Epithelial cell of esophagus (primary cell): ENCODE data around the gene AGPAT2.
"Not testable (repeated sequence)": the region's sequence is repeated elsewhere in the genome, so short reads cannot be mapped to it uniquely, and the experiment has no call there.

Source experiments
- DNase-seq: peaks from one replicate; pipeline ENCODE4 v3.0.0; 2010; ENCODE audit warnings: low read depth
- H3K4me3 ChIP-seq: 2 replicates; pipeline ENCODE4 v1.5.1; 2011; ENCODE audit warnings: mild to moderate bottlenecking, low read length, control low read depth
- TF ChIP-seq, protein P1 (sequence below): IDR thresholded peaks from 2 replicates; pipeline ENCODE4 v1.5.1; 2011; ENCODE audit warnings: low read depth, mild to moderate bottlenecking, low read length, control low read depth, inconsistent platforms; ENCODE audit not compliant: insufficient read depth; ENCODE audit errors: missing control alignments

The AGPAT2 gene

DNA sequence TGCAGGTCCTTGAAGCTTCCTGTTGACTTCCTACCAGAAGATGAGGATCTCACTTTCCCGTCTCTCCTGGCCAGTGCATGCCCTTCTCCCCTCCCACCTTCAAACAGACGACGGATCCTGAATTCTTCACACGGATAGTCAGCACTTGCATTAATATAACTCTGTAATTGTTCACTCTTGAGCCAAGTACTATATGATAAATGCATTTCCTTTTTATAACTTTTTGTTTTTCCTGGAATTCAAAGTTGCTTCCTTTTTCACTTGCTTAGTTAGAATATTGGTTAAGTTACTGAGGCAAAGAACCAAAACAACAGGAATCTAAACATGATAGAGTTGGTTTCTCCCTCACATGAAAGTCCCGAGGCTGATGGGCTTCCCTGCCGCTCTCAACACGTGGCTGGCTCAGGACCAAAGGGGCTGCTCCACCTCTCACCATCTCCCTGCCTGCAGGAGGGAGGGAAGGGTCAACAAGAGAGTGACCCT is 44.8 kb downstream of the AGPAT2 start:
- no peak for DNase-seq

DNA sequence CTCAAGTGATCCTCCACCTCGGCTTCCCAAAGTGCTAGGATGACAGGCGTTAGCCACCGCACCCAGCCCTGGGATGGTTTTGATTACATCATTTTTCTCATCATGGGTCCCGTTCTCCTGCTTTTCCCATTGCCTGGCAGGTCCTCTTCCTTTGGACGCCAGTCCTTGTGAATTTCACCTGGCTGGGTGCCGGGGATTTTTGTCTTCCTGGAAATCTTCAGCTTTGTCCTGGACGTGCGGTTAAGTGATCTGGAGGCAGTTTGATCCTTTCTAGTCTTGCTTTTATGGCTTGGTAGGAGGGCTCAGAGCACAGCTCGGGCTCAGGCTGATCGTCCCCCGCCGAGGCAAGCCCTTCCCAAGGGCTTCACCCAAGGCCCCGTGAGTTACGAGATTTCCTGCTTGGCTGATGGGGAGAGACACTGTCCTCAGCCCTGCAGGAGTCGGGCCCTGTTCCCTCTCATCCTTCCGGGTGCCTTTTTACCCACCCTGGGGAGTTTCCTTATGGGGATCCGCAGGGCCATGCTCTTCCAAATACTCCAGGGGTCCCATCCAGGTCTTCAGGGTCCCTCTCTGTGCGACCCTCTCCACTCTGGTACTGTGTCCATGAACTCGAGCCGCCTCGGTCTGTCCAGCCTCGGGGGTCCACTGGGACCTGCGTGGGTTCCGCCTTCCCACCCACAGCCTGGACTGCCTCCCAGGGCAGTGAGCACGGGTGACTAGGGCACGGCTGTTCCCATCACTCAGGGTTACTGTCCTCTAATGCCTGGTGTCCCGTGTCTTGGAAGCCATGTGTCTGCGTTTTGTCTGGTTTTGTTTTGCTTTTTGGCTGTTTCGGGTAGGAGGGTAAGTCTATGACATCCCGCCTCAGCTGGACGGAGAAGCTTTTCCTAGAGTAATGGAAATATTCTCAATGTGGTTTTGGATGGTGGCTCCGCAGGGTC is 46.8 kb downstream of the AGPAT2 start:
- no peak for DNase-seq
- no peak overlapping the region for H3K4me3 ChIP-seq
- TF ChIP-seq, protein P1, sequence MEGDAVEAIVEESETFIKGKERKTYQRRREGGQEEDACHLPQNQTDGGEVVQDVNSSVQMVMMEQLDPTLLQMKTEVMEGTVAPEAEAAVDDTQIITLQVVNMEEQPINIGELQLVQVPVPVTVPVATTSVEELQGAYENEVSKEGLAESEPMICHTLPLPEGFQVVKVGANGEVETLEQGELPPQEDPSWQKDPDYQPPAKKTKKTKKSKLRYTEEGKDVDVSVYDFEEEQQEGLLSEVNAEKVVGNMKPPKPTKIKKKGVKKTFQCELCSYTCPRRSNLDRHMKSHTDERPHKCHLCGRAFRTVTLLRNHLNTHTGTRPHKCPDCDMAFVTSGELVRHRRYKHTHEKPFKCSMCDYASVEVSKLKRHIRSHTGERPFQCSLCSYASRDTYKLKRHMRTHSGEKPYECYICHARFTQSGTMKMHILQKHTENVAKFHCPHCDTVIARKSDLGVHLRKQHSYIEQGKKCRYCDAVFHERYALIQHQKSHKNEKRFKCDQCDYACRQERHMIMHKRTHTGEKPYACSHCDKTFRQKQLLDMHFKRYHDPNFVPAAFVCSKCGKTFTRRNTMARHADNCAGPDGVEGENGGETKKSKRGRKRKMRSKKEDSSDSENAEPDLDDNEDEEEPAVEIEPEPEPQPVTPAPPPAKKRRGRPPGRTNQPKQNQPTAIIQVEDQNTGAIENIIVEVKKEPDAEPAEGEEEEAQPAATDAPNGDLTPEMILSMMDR, result no peak

More for the DNA sequence above, 44.8 kb downstream of the AGPAT2 start:
- no peak overlapping the region for H3K4me3 ChIP-seq
- TF ChIP-seq, protein P1, result no peak

DNA sequence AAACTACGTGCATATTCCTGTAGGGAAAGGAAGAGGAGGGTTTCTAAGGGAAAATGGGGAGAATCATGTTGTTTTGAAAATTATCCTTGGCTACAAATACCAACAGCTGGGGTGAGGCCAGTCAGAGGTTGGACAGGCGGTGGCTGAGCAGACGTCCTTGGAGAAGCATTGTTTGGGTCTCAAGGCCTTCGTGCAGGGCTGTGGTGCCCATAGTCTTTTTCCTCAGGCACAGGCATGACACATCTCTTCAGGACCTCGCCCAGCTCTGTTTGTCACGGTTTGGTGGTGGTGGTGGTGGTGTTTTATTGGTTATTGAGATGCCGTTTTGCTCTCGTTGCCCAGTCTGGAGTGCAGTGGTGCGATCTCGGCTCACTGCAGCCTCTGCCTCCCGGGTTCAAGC is 52.4 kb downstream of the AGPAT2 start:
- TF ChIP-seq, protein P1, result no peak
- no peak overlapping the region for H3K4me3 ChIP-seq
- DNase-seq, result peak; percentile 69

DNA sequence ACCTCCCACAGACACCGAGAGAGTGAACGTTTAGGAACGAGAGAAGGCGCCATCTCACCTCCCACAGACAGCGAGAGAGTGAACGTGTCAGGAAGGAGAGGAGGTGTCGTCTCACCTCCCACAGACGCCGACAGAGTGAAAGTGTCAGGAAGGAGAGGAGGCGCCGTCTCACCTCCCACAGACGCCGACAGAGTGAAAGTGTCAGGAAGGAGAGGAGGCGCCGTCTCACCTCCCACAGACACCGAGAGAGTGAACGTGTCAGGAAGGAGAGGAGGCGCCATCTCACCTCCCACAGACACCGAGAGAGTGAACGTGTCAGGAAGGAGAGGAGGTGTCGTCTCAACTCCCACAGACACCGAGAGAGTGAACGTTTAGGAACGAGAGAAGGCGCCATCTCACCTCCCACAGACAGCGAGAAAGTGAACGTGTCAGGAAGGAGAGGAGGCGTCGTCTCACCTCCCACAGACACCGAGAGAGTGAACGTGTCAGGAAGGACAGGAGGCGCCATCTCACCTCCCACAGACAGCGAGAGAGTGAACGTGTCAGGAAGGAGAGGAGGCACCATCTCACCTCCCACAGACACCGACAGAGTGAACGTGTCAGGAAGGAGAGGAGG is 54.7 kb downstream of the AGPAT2 start:
- H3K4me3 ChIP-seq, result not testable (repeated sequence)

DNA sequence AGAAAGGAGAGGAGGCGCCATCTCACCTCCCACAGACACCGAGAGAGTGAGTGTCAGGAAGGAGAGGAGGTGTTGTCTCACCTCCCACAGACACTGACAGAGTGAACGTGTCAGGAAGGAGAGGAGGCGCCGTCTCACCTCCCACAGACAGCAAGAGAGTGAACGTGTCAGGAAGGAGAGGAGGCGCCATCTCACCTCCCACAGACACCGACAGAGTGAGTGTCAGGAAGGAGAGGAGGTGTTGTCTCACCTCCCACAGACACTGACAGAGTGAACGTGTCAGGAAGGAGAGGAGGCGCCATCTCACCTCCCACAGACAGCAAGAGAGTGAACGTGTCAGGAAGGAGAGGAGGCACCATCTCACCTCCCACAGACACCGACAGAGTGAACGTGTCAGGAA is 55.2 kb downstream of the AGPAT2 start:
- H3K4me3 ChIP-seq, DNase-seq: not testable (repeated sequence)

More for the DNA sequence above, 54.7 kb downstream of the AGPAT2 start:
- DNase-seq, result not testable (repeated sequence)

DNA sequence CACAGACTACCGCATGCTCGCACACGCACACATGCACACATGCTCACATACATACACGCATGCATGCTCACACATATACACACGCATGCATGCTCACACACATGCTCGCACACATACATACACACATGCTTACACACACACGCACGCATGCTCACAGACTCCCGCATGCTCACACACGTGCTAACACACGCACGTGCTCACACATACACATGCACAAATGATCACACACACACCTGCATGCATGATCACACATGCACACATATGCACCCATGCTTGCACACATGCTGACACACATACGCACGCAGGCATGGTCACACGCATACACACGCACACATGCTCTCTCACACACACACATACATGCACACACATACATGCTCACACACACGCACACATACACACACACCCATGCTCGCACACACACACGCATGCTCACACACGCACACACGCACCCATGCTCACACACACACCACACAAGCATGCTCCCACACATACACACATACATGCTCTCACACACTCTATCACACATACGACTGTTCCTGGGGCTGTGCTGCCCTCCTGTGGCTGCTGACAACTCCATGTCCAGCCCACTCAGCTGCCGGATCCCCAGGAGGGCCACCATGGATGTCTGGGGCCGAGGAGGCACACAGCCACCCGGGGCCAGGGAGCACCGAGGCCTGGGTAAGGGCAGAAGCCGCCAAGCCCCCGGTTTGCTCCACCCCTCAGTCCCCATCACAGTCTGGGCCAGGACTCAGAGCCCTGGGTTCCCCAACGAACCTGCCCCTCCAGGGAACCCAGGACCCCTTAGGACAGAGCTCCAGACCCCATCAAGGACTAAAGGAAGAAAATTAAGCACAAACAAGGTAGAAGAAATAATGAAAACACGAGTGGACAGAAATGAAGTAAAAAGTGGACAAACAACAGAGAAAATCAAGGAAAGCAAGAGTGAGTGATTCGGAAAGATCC is 55.9 kb downstream of the AGPAT2 start:
- peak; percentile 85 for DNase-seq
- TF ChIP-seq, protein P1, result peak; percentile 80
- H3K4me3 ChIP-seq, result no peak overlapping the region

DNA sequence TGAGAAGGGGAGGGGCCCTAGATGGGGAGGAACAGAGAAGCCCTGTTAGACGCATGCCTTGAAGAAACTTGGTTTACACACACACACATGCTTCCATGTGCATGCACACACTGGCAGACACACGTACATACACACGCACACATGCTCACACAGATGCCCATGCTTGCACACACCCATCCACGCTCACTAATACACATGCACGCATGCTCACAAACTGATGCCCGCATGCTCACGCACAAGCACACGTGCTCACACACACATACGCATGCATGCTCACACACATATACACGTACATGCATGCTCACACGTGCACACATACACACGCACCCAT is 56.6 kb downstream of the AGPAT2 start:
- TF ChIP-seq, protein P1, result no peak
- DNase-seq, result no peak
- no peak overlapping the region for H3K4me3 ChIP-seq
